Measurements from ENCODE around the gene C1orf35. TPM values are rescaled to one million over a fixed set of nuclear protein-coding genes. Genes with fewer than 3 reads are reported as not detected.

The C1orf35 gene
- total and polyA plus RNA-seq, 9 of the 15 experiments (the other 6 are each of a cell fraction or from before 2014, with no cell fraction given): 3.2 to 48.7 (median 12.5) TPM

DNA sequence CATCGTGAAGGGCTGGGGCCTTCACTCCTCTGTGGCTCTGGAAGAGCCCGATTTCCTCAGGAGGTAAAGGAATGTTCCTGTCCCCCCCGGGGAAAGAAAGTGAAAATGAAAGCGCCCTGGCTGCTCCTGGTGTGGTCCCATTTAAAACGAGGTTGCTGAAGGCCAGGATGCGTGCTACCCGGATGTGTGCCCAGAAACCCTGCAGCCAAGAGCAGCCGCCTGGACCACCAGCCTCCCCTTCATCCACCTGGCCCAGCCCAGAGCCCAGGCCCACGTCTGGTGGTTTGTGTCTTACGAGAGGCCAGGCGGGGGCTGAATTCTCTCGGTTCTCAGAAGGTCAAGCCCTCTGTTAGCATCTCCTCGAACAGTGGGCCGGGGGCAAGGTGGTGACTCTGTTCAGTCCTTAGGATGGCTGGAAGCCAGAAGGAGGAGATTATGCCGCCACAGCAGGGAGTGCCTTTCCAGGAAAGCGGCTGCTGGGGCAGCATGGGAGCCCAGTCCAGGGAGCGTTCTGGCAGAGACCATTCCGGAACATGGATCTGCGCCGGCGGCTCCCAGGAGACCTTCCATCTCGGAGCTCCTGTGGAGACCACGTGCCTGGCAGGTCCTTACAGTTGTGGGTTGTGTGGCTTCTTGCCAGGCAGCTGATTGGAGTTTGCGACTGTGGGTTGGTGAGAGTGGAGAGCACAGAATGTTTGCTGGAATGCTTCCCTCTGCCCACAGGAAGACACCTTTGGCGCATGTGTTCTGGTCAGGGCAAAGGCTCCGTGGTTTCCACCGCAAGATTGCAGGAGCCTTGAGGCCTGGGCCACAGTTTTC is 38.3 kb upstream of the C1orf35 start:
- H4K20me1 ChIP-seq (replicated peaks; ENCODE audit: control insufficient read depth, insufficient read depth, low read length): peaks cover 57% of the 10 kb centered on the region
- peak overlapping the region; percentile 96 for H3K27ac ChIP-seq (ENCODE audit: extremely low read depth, low read depth, low read length)
- POLR2A ChIA-PET: interaction anchor here (1.1 to 6.0 kb wide), 8 partner anchors 8 to 57 kb away, joined by 3 to 47 read pairs (median 7); partner anchors contain the start of genes GJC2 and IBA57
- TF ChIP-seq ETV5 (CRISPR knock-in tag; IDR thresholded peaks at IDR 0.05; ENCODE audit: low read depth): no peak
- TF ChIP-seq GABPB1 (CRISPR knock-in tag; IDR thresholded peaks at IDR 0.05): no peak
- TF ChIP-seq MAX (CRISPR knock-in tag; IDR thresholded peaks at IDR 0.05): peak; percentile 86
- no peak for TF ChIP-seq HDAC6 (IDR thresholded peaks at IDR 0.05; ENCODE audit: low read depth, low read length)
- no peak for TF ChIP-seq FOXK1 (CRISPR knock-in tag; IDR thresholded peaks at IDR 0.05; ENCODE audit: borderline replicate concordance)
- no peak; the same call in 1 of the 2 replicates for TF ChIP-seq ZNF143 (CRISPR knock-in tag; IDR thresholded peaks at IDR 0.05)
- TF ChIP-seq ZNF3 (CRISPR knock-in tag; IDR thresholded peaks at IDR 0.05): no peak
- TF ChIP-seq ZBTB7A (IDR thresholded peaks at IDR 0.05; ENCODE audit: borderline replicate concordance, control insufficient read depth, low read depth, low read length): peak; percentile 16; the same call in 1 of the 2 replicates
- TF ChIP-seq, protein P1, sequence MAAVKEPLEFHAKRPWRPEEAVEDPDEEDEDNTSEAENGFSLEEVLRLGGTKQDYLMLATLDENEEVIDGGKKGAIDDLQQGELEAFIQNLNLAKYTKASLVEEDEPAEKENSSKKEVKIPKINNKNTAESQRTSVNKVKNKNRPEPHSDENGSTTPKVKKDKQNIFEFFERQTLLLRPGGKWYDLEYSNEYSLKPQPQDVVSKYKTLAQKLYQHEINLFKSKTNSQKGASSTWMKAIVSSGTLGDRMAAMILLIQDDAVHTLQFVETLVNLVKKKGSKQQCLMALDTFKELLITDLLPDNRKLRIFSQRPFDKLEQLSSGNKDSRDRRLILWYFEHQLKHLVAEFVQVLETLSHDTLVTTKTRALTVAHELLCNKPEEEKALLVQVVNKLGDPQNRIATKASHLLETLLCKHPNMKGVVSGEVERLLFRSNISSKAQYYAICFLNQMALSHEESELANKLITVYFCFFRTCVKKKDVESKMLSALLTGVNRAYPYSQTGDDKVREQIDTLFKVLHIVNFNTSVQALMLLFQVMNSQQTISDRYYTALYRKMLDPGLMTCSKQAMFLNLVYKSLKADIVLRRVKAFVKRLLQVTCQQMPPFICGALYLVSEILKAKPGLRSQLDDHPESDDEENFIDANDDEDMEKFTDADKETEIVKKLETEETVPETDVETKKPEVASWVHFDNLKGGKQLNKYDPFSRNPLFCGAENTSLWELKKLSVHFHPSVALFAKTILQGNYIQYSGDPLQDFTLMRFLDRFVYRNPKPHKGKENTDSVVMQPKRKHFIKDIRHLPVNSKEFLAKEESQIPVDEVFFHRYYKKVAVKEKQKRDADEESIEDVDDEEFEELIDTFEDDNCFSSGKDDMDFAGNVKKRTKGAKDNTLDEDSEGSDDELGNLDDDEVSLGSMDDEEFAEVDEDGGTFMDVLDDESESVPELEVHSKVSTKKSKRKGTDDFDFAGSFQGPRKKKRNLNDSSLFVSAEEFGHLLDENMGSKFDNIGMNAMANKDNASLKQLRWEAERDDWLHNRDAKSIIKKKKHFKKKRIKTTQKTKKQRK (IDR thresholded peaks at IDR 0.05; ENCODE audit: borderline replicate concordance, low read depth, low read length): no peak
- TF ChIP-seq USF1 (CRISPR knock-in tag; IDR thresholded peaks at IDR 0.05): peak; percentile 69
- peak in 1 of 2 experiments; percentile 60; a peak in 2 of 4 replicates for TF ChIP-seq FOXA3 (CRISPR knock-in tag; conservative IDR thresholded peaks at IDR 0.05 in 1 of 2, IDR thresholded peaks at IDR 0.05 in 1 of 2)
- no peak for TF ChIP-seq ZNF354B (CRISPR knock-in tag; IDR thresholded peaks at IDR 0.05)
- TF ChIP-seq JUNB (CRISPR knock-in tag; conservative IDR thresholded peaks at IDR 0.05): no peak
- peak in 1 of 2 experiments; percentile 52; a peak in 2 of 4 replicates for TF ChIP-seq MNT (conservative IDR thresholded peaks at IDR 0.05)

More for the DNA sequence above, 38.3 kb upstream of the C1orf35 start:
- DNase-seq (ENCODE audit: extremely low read depth in 1 of 4, low spot score in 3 of 4) (peak in 2 of 4 experiments; percentile 53 to 79), FAIRE-seq (no peak), ATAC-seq (no peak)
- H2AFZ ChIP-seq (ENCODE audit: low read depth, low read length): no peak overlapping the region
- H3K4me2 ChIP-seq (ENCODE audit: insufficient read depth, low read length): peak overlapping the region; percentile 92
- H3K9me1 ChIP-seq (ENCODE audit: control insufficient read depth, insufficient read depth, low read length): peaks cover 24% of the 10 kb centered on the region
- peak overlapping the region; percentile 90 to 98 for H3K9ac ChIP-seq (ENCODE audit: insufficient read depth in 1 of 2, low read depth in 2 of 2, low read length in 2 of 2)
- peak overlapping the region; percentile 92 for H3K4me3 ChIP-seq
- BruUV-seq (replicated peaks): no TSS peak
- H3K4me1 ChIP-seq (replicated peaks in 1 of 2; ENCODE audit: control insufficient read depth in 2 of 2, insufficient read depth in 2 of 2, low read length in 2 of 2): peaks cover 58 to 75% of the 10 kb centered on the region in 2 experiments
- peaks cover 31% of the 10 kb centered on the region; the same call in 2 of the 3 replicates for H3K36me3 ChIP-seq (ENCODE audit: control insufficient read depth, insufficient read depth, low read length)
- in situ Hi-C loops (cut with MboI) (no loop called here), intact Hi-C loops (cut with micrococcal nuclease) (loop anchor here (2.0 kb wide), 1 partner anchor 57 kb away; no protein-coding TSS in a partner anchor)
- H3K79me2 ChIP-seq (ENCODE audit: control insufficient read depth, insufficient read depth, low read length): peaks cover 64% of the 10 kb centered on the region
- CTCF ChIA-PET (ENCODE audit: low intra/inter-chr PET ratio): interaction anchor here (0.7 kb wide), 1 partner anchor 24 kb away, joined by 4 read pairs; no protein-coding TSS in a partner anchor
- H3K27me3 ChIP-seq (ENCODE audit: control insufficient read depth in 2 of 2, insufficient read depth in 2 of 2, low read length in 2 of 2): no peaks in the 10 kb centered on the region
- 10% methylated on average over 27 of the region's 27 CpGs for WGBS (ENCODE audit: insufficient coverage, low coverage, missing lambda C conversion rate)
- H3K9me3 ChIP-seq (replicated peaks; ENCODE audit: control insufficient read depth, insufficient read depth, low read depth, low read length): no peaks in the 10 kb centered on the region
